Stomach smooth muscle (tissue), 2 donors: Measurements from ENCODE around the gene PPP1R12B.
"Not testable (repeated sequence)": the region's sequence is repeated elsewhere in the genome, so short reads cannot be mapped to it uniquely, and the experiment has no call there.

Experiments used
- H3K27ac ChIP-seq: one replicate; pipeline ENCODE4 v1.7.0; 2013; ENCODE audit warnings: mild to moderate bottlenecking, low read length, inconsistent platforms
- H3K27me3 ChIP-seq, 2 donors: one replicate each; pipeline ENCODE4 v1.7.0; 2013; ENCODE audit warnings: low read length in 2 of 2; ENCODE audit not compliant: insufficient read depth in 2 of 2, control insufficient read depth in 1 of 2
- H3K36me3 ChIP-seq, 2 donors: one replicate each; pipeline ENCODE4 v1.7.0; 2013; ENCODE audit warnings: low read length in 2 of 2; ENCODE audit not compliant: control insufficient read depth in 2 of 2, insufficient read depth in 2 of 2
- H3K4me1 ChIP-seq: one replicate; pipeline ENCODE4 v1.7.0; 2013; ENCODE audit warnings: low read length; ENCODE audit not compliant: control insufficient read depth, insufficient read depth
- H3K4me3 ChIP-seq, 2 donors: one replicate each; pipeline ENCODE4 v1.7.0; 2013; ENCODE audit warnings: low read length in 2 of 2
- H3K9ac ChIP-seq, 2 donors: one replicate each; pipeline ENCODE4 v1.7.0; 2013; ENCODE audit warnings: low read length in 2 of 2, mild to moderate bottlenecking in 1 of 2
- H3K9me3 ChIP-seq, 2 donors: one replicate each; pipeline ENCODE4 v1.7.0; 2013; ENCODE audit warnings: low read length in 2 of 2; ENCODE audit not compliant: control insufficient read depth in 2 of 2
- donor health status: healthy.
- donor health status: Pancreatic carcinoma.

PPP1R12B gene

DNA sequence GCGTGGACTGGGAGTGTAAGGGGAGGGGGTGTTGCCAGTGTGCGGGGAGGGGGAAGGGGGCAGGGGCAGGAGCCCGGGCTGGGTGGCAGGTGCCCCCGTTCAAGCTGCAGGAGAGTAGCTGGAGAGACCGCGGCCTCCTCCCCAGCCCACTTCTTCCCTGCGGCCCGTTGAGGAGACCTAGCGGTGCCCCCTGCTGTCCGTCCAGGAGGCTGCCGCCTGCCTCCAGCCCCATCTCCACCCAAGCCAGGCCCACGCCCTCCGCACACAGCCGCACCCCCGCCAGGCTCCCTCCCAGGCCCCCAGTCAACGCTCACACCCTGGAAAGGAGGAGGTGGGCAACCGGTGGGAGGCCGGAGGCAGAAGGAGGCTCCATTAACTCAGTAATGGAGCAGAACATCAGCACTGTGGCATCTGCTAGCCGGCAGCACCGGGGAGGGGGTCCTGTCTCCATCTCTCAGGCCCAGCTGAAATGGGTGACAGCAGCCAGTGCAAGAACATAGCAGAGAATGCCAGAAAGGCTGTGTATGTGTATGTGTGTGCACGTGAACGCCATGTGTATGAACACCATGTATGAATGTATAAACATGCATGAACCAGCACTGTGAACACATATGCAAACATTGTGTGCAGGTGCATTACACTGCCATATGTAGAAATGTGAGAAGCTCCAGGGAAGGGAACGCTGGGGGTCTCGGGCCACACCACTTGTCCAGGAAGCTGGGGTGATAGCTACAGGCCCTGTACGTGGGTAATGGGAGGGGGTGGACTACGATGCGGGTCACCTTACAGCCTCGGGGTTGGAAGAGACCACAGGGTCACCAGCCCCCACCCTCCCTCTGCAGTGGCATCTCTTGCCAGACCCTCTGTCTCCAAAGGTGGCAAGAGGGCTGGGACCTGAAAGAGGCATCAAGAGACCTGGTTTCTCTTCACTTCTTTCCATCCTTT is 277.2 kb downstream of the PPP1R12B start:
- Histone ChIP-seq H3K27me3 (peaks cover 4 to 9% of the 10 kb centered on the region in 2 donors), H3K4me1 (peaks cover 18% of the 10 kb centered on the region), H3K9me3 (no peaks in the 10 kb centered on the region), H3K4me3 (no peak overlapping the region), H3K27ac (no peak overlapping the region), H3K9ac (no peak overlapping the region), H3K36me3 (no peaks in the 10 kb centered on the region)

GRCh38 chr1:202627036-202627435 is 278.5 kb downstream of the PPP1R12B start:
- not testable (repeated sequence) for H3K9me3 ChIP-seq, H3K9ac ChIP-seq, H3K27ac ChIP-seq, H3K4me3 ChIP-seq, H3K36me3 ChIP-seq
- H3K4me1 ChIP-seq: peaks cover 18% of the 10 kb centered on the region
- peaks cover 8 to 20% of the 10 kb centered on the region in 2 donors for H3K27me3 ChIP-seq

- H3K27me3 ChIP-seq: peaks cover 11 to 23% of the 10 kb centered on the region in 2 donors
- H3K27ac ChIP-seq: no peak overlapping the region
- H3K36me3 ChIP-seq: no peaks in the 10 kb centered on the region
- no peak overlapping the region for H3K9ac ChIP-seq
- H3K4me1 ChIP-seq: peaks cover 12% of the 10 kb centered on the region
- H3K9me3 ChIP-seq: no peaks in the 10 kb centered on the region
- no peak overlapping the region for H3K4me3 ChIP-seq
Measured at GRCh38 chr1:202627841-202628565, 279.5 kb downstream of the PPP1R12B start.

DNA sequence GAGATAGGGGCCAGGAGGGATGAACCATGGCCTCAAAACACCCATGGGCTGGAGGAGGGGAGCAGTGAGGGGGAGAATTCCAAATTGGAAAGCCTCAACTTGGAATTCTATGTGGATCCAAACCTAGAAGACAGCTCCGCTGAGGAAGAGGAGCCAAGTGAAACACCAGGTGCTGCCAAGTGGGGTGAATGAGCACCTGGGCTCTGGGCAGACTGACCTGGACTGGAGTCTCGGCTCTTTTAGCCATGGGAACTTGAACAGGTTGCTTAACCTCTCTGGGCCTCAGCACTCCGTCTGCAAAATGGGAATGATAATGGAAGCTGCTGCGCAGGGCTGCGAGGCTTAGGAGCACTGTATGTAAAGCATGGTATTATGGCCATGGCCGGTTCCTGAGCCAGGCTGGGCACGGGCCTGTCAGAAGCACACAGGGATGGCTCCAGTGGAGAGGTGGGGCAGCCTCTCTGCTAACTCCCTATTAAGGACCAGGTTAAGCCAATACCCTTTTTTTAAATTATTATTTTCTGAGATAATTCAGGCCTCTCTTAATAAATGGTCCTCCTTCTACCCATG is 280.2 kb downstream of the PPP1R12B start:
- H3K9me3 ChIP-seq: no peaks in the 10 kb centered on the region
- no peak overlapping the region for H3K27ac ChIP-seq
- H3K27me3 ChIP-seq: peaks cover 11 to 23% of the 10 kb centered on the region in 2 donors
- H3K9ac ChIP-seq: no peak overlapping the region
- no peaks in the 10 kb centered on the region for H3K36me3 ChIP-seq
- no peak overlapping the region for H3K4me3 ChIP-seq
- H3K4me1 ChIP-seq: peaks cover 6% of the 10 kb centered on the region

DNA sequence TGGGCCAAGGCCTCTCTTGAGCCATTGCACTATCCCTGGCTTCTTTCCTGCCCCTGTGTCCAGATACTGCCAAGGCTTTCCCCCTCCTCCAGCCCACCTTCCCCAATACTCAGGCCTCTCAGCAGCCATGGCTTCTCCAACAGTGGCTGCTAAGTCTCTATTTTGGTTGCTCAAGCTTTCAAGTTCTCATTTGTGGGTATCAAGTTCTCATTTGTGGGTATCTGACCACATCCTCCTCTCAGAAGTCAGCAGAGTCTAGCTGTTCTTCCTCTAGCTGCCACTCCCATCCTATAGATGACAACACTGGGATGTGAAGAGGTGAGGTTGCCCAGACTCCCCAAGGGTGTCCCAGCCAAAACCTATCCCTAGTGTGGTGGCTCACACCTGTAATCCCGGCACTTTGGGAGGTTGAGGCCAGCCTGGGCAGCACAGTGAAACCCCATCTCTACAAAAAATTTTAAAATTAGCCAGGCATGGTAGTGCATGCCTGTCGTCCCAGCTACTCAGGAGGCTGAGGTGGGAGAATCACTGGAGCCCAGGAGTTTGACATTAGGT is 280.8 kb downstream of the PPP1R12B start:
- not testable (repeated sequence) for H3K4me1 ChIP-seq, H3K9me3 ChIP-seq, H3K4me3 ChIP-seq, H3K27ac ChIP-seq, H3K9ac ChIP-seq, H3K36me3 ChIP-seq
- peaks cover 11 to 23% of the 10 kb centered on the region in 2 donors for H3K27me3 ChIP-seq

GRCh38 chr1:202630096-202630495 is 281.6 kb downstream of the PPP1R12B start:
- not testable (repeated sequence) for H3K4me3 ChIP-seq, H3K27ac ChIP-seq, H3K9me3 ChIP-seq, H3K9ac ChIP-seq, H3K36me3 ChIP-seq, H3K4me1 ChIP-seq
- H3K27me3 ChIP-seq: peaks cover 11 to 17% of the 10 kb centered on the region in 2 donors

DNA sequence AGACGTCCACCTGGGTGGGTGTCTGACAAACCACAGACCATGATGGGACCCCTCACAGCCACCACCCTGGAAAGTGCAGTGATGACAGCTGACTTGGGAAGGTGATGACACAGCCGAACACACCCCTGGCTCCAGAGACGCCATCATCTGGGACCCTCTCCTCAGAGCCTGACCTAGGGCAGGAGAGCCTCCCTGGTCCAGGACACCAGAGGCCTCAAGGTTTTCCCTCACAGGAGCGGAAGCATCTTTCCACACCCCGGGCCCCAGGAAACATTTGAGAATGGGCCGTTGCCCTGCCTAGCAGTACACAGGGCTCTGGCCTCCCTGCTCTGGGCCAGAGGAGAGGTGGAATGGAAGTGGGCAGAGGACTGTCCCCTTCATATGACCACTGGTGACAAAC is 282.0 kb downstream of the PPP1R12B start:
- H3K27ac ChIP-seq: no peak overlapping the region
- H3K27me3 ChIP-seq: peaks cover 11 to 17% of the 10 kb centered on the region in 2 donors
- H3K36me3 ChIP-seq: no peaks in the 10 kb centered on the region
- peaks cover 2% of the 10 kb centered on the region for H3K4me1 ChIP-seq
- H3K9me3 ChIP-seq: no peaks in the 10 kb centered on the region
- no peak overlapping the region for H3K4me3 ChIP-seq
- H3K9ac ChIP-seq: no peak overlapping the region

GRCh38 chr1:202631076-202631923 is 282.8 kb downstream of the PPP1R12B start:
- Histone ChIP-seq H3K27ac (no peak overlapping the region), H3K9ac (no peak overlapping the region), H3K36me3 (no peaks in the 10 kb centered on the region), H3K27me3 (peaks cover 14% of the 10 kb centered on the region in 2 donors), H3K4me1 (no peaks in the 10 kb centered on the region), H3K4me3 (no peak overlapping the region), H3K9me3 (no peaks in the 10 kb centered on the region)

DNA sequence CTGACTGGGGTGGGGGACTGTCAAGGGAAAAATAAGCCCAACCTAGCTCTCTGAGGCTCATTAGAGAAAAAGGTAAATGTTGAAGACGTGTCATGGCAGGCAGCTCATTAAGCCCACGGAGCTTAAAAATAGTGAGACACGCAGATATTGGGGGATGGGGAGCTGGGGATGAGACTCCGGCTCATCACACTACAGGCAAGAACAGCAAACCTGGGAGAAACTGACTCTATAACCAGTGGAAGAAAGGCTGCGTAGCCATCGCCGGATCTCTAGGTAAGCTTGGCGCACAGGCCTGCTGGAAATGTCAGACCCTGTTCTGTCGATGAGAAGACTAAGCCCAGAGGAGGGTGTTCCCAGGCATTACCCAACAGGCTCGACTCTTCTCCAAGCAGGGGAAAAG is 283.7 kb downstream of the PPP1R12B start:
- H3K27ac ChIP-seq: no peak overlapping the region
- peaks cover 14 to 16% of the 10 kb centered on the region in 2 donors for H3K27me3 ChIP-seq
- no peaks in the 10 kb centered on the region for H3K9me3 ChIP-seq
- H3K36me3 ChIP-seq: no peaks in the 10 kb centered on the region
- H3K9ac ChIP-seq: no peak overlapping the region
- no peaks in the 10 kb centered on the region for H3K4me1 ChIP-seq
- H3K4me3 ChIP-seq: no peak overlapping the region

DNA sequence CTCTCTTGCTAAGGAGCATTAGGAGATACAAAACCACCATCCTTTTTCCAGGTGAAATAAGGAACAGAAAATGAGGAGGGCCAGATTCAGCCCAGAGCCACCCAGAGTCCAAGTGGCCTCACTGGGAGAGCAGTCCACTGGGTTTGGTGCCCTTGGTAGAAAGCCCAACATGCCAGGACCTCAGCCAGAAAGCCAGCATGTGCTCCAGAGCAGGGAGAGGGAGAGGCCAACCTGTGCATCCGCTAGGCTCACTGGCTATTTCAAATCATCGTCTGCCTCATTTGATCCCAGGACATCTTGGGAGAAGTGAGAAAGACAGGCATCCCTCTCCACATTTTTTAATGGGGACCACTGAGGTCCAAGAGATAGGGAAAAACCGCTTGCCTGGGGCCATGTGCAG is 287.7 kb downstream of the PPP1R12B start:
- not testable (repeated sequence) for H3K9ac ChIP-seq, H3K9me3 ChIP-seq, H3K4me3 ChIP-seq, H3K36me3 ChIP-seq, H3K4me1 ChIP-seq, H3K27ac ChIP-seq
- peaks cover 20 to 27% of the 10 kb centered on the region in 2 donors for H3K27me3 ChIP-seq
